IMR-90 (cell line): Measurements from ENCODE around the gene IQCF2. TPM values are rescaled to one million over a fixed set of nuclear protein-coding genes. Genes with fewer than 3 reads are reported as not detected.

Experiments
- ATAC-seq: fragments of 200-7000 bp; cut with Tn5 transposase; 2 replicates; pipeline ENCODE4 v1.9.1; 2020; ENCODE audit warnings: low read depth, mild to moderate bottlenecking, moderate library complexity
- BruUV-seq: library from RNA; stranded (reverse); fragments of 400-500 nt; replicated peaks from 2 replicates; lab custom pipeline; 2021; lab: Mats Ljungman, UMichigan
- CTCF ChIA-PET: fragments of 300-600 bp; formaldehyde crosslinking; extraction: SDS; loops from one replicate; lab custom pipeline; 2021; ENCODE audit warnings: antibody characterized with exemption; lab: Yijun Ruan, JAX
- POLR2A ChIA-PET: fragments of 300-600 bp; sonication (Branson Sonifier 250); formaldehyde crosslinking; loops from one replicate; lab custom pipeline; 2022; ENCODE audit warnings: antibody characterized with exemption; ENCODE audit not compliant: unreplicated experiment; lab: Charles Lee
- DNase-seq: peaks from one replicate; pipeline ENCODE4 v3.0.0; 2013
- H2AFZ ChIP-seq: replicated peaks from 2 replicates; pipeline ENCODE3; 2013; ENCODE audit warnings: low read length, mild to moderate bottlenecking; ENCODE audit not compliant: poor library complexity
- H2AK5ac ChIP-seq: 2 replicates; pipeline ENCODE4 v1.6.1; 2013; ENCODE audit warnings: low read depth, low read length, inconsistent platforms
- H2AK9ac ChIP-seq: replicated peaks from 2 replicates; pipeline ENCODE3; 2013; ENCODE audit warnings: mild to moderate bottlenecking, low read depth, low read length, moderate library complexity; ENCODE audit not compliant: poor library complexity
- H2BK120ac ChIP-seq: 2 replicates; pipeline ENCODE4 v1.6.1; 2013; ENCODE audit warnings: low read depth, low read length, inconsistent platforms
- H2BK15ac ChIP-seq: 3 replicates; pipeline ENCODE4 v1.6.1; 2013; ENCODE audit warnings: low read depth, low read length, inconsistent platforms
- H2BK20ac ChIP-seq: 2 replicates; pipeline ENCODE4 v1.6.1; 2013; ENCODE audit warnings: low read depth, mild to moderate bottlenecking, inconsistent platforms, low read length, moderate library complexity
- H2BK5ac ChIP-seq: 2 replicates; pipeline ENCODE4 v1.6.1; 2013; ENCODE audit warnings: mild to moderate bottlenecking, low read depth, low read length, inconsistent platforms; ENCODE audit not compliant: poor library complexity, severe bottlenecking
- H3K14ac ChIP-seq: replicated peaks from 2 replicates; pipeline ENCODE4 v1.6.1; 2013; ENCODE audit warnings: low read depth, low read length, inconsistent platforms
- H3K18ac ChIP-seq: 2 replicates; pipeline ENCODE4 v1.6.1; 2013; ENCODE audit warnings: low read depth, low read length, control low read depth
- H3K23ac ChIP-seq: 2 replicates; pipeline ENCODE4 v1.6.1; 2013; ENCODE audit warnings: low read depth, low read length, inconsistent platforms
- H3K27ac ChIP-seq: 2 replicates; pipeline ENCODE4 v1.5.1; 2013; ENCODE audit warnings: mild to moderate bottlenecking, control low read depth, low read length; ENCODE audit not compliant: insufficient read depth
- H3K27me3 ChIP-seq: 2 replicates; pipeline ENCODE4 v1.6.1; 2013; ENCODE audit warnings: low read length; ENCODE audit not compliant: control insufficient read depth, insufficient read depth
- H3K36me3 ChIP-seq: 2 replicates; pipeline ENCODE4 v1.6.1; 2013; ENCODE audit warnings: low read length, mixed read lengths; ENCODE audit not compliant: control insufficient read depth, insufficient read depth
- H3K4ac ChIP-seq: 2 replicates; pipeline ENCODE4 v1.6.1; 2013; ENCODE audit warnings: low read depth, low read length, inconsistent platforms
- H3K4me1 ChIP-seq: 2 replicates; pipeline ENCODE4 v1.6.1; 2013; ENCODE audit warnings: low read length, mixed read lengths; ENCODE audit not compliant: control insufficient read depth, insufficient read depth
- H3K4me2 ChIP-seq: 2 replicates; pipeline ENCODE4 v1.6.1; 2013; ENCODE audit warnings: low read depth, mild to moderate bottlenecking, control low read depth, low read length, moderate library complexity
- H3K4me3 ChIP-seq: 2 replicates; pipeline ENCODE4 v1.5.1; 2013; ENCODE audit warnings: low read depth, mild to moderate bottlenecking, control low read depth, low read length, moderate library complexity; ENCODE audit not compliant: insufficient read depth
- H3K56ac ChIP-seq: 2 replicates; pipeline ENCODE4 v1.6.1; 2013; ENCODE audit warnings: low read length, inconsistent platforms; ENCODE audit not compliant: insufficient read depth; ENCODE audit errors: extremely low read depth
- H3K79me1 ChIP-seq, 2 experiments: 2 replicates each; pipeline ENCODE4 v1.6.1; 2013; ENCODE audit warnings: low read length in 2 of 2, inconsistent platforms in 1 of 2, low read depth in 1 of 2
- H3K9ac ChIP-seq: 2 replicates; pipeline ENCODE4 v1.6.1; 2013; ENCODE audit warnings: low read depth, low read length, control low read depth
- H3K9me1 ChIP-seq: 2 replicates; pipeline ENCODE4 v1.6.1; 2013; ENCODE audit warnings: low read length, inconsistent platforms; ENCODE audit not compliant: insufficient read depth
- H3K9me3 ChIP-seq: 2 replicates; pipeline ENCODE4 v1.6.1; 2013; ENCODE audit warnings: low read length; ENCODE audit not compliant: control insufficient read depth, insufficient read depth
- H4K20me1 ChIP-seq: 2 replicates; pipeline ENCODE4 v1.6.1; 2013; ENCODE audit warnings: low read length, inconsistent platforms; ENCODE audit not compliant: insufficient read depth
- H4K5ac ChIP-seq: 2 replicates; pipeline ENCODE4 v1.6.1; 2013; ENCODE audit warnings: mild to moderate bottlenecking, low read depth, low read length, control low read depth
- H4K8ac ChIP-seq, 2 experiments: 2 replicates each; pipeline ENCODE4 v1.6.1; 2013; ENCODE audit warnings: low read depth in 2 of 2, low read length in 2 of 2, control low read depth in 1 of 2, inconsistent platforms in 1 of 2
- H4K91ac ChIP-seq: 2 replicates; pipeline ENCODE4 v1.6.1; 2013; ENCODE audit warnings: low read depth, low read length, inconsistent platforms; ENCODE audit not compliant: insufficient read depth
- BHLHE40 ChIP-seq: fragments of 150-350 bp; IDR thresholded peaks from 2 replicates; pipeline ENCODE4 v1.6.1; 2016; ENCODE audit warnings: mild to moderate bottlenecking, low read depth, low read length
- CEBPB ChIP-seq: IDR thresholded peaks from 2 replicates; pipeline ENCODE4 v1.6.1; 2012; ENCODE audit warnings: low read depth, low read length, improper control_type of control experiment
- CHD1 ChIP-seq: IDR thresholded peaks from 2 replicates; pipeline ENCODE4 v1.6.1; 2012; ENCODE audit warnings: low read depth, low read length, improper control_type of control experiment
- CTCF ChIP-seq: conservative IDR thresholded peaks from 2 replicates; pipeline ENCODE4 v1.5.1; 2012; ENCODE audit warnings: mild to moderate bottlenecking, low read depth, low read length, improper control_type of control experiment
- ELK1 ChIP-seq: fragments of 150-350 bp; IDR thresholded peaks from 2 replicates; pipeline ENCODE4 v1.6.1; 2016; ENCODE audit warnings: low read depth, mild to moderate bottlenecking, low read length, moderate library complexity, borderline replicate concordance
- FOS ChIP-seq: fragments of 150-350 bp; IDR thresholded peaks from 2 replicates; pipeline ENCODE4 v1.6.1; 2016; ENCODE audit warnings: low read depth, low read length
- MAFK ChIP-seq: IDR thresholded peaks from 2 replicates; pipeline ENCODE4 v1.6.1; 2012; ENCODE audit warnings: low read depth, low read length, improper control_type of control experiment
- MAZ ChIP-seq: IDR thresholded peaks from 2 replicates; pipeline ENCODE4 v1.6.1; 2012; ENCODE audit warnings: low read depth, mild to moderate bottlenecking, low read length, improper control_type of control experiment, moderate library complexity, borderline replicate concordance
- MXI1 ChIP-seq: IDR thresholded peaks from 2 replicates; pipeline ENCODE4 v1.6.1; 2012; ENCODE audit warnings: low read depth, mild to moderate bottlenecking, low read length, moderate library complexity, borderline replicate concordance
- NFE2L2 ChIP-seq: fragments of 150-350 bp; IDR thresholded peaks from 2 replicates; pipeline ENCODE4 v1.6.1; 2016; ENCODE audit warnings: low read depth, mild to moderate bottlenecking, low read length
- POLR2A ChIP-seq: IDR thresholded peaks from 2 replicates; pipeline ENCODE4 v1.6.1; 2012; ENCODE audit warnings: mild to moderate bottlenecking, low read depth, low read length
- RAD21 ChIP-seq: IDR thresholded peaks from 2 replicates; pipeline ENCODE4 v1.6.1; 2012; ENCODE audit warnings: low read length, improper control_type of control experiment
- RCOR1 ChIP-seq: IDR thresholded peaks from 2 replicates; pipeline ENCODE4 v1.6.1; 2012; ENCODE audit warnings: mild to moderate bottlenecking, low read length, improper control_type of control experiment; ENCODE audit not compliant: insufficient replicate concordance
- RFX5 ChIP-seq: IDR thresholded peaks from 2 replicates; pipeline ENCODE4 v1.8.0; 2012; ENCODE audit warnings: low read depth, mild to moderate bottlenecking, low read length, moderate library complexity
- SMC3 ChIP-seq: fragments of 150-350 bp; IDR thresholded peaks from 2 replicates; pipeline ENCODE4 v1.6.1; 2016; ENCODE audit warnings: low read depth, mild to moderate bottlenecking, antibody characterized with exemption, low read length, moderate library complexity
- WGBS, 2 experiments: methylation state at CpG; one replicate each; pipeline versions ENCODE4 v1.1.5 to v1.1.7; 2013; ENCODE audit warnings: missing lambda C conversion rate in 2 of 2; ENCODE audit not compliant: insufficient read length in 1 of 2; ENCODE audit errors: extremely low coverage in 2 of 2; 5-methylcytosine and 5-hydroxymethylcytosine counted together
- dilution Hi-C: fragments of 300-500 bp; cut with HindIII; formaldehyde crosslinking; loops from one replicate; pipeline ENCODE4 v1.14.3; 2018; ENCODE audit warnings: low sequenced_read_pairs; ENCODE audit not compliant: unreplicated experiment
- in situ Hi-C: fragments of 300-500 bp; cut with MboI; formaldehyde crosslinking; loops from 3 replicates; pipeline ENCODE4 v1.14.3; 2019; ENCODE audit warnings: low sequenced_read_pairs, inconsistent platforms, mixed read lengths
- intact Hi-C: fragments of 100-400 bp; cut with micrococcal nuclease; formaldehyde crosslinking; loops from 2 replicates; pipeline ENCODE4 v1.10.0; 2022
- polyA plus RNA-seq, 3 experiments: library from polyadenylated mRNA; depleted of rRNA; stranded (reverse); fragments of >200 nt; gene quantifications; 2 replicates each; pipeline ENCODE4 v1.2.3, GENCODE V29; 2012; ENCODE audit warnings: low replicate concordance in 1 of 3
- total RNA-seq: library from RNA; depleted of rRNA; stranded (reverse); fragments of >200 nt; gene quantifications from 2 replicates; pipeline ENCODE4 v1.2.3, GENCODE V29; 2012
- TF ChIP-seq, protein P1 (sequence below): fragments of 150-350 bp; IDR thresholded peaks from 2 replicates; pipeline ENCODE4 v1.6.1; 2017; ENCODE audit warnings: mild to moderate bottlenecking, antibody characterized with exemption, low read length, low read depth

IQCF2 gene
- total and polyA plus RNA-seq, 2 of the 4 experiments (the other 2 are of a cell fraction), result not detected

GRCh38 chr3:51874411-51874810 lies 13.0 kb downstream of the IQCF2 start:
- H3K27ac ChIP-seq, result no peak overlapping the region
- no peaks in the 10 kb centered on the region for H3K9me3 ChIP-seq
- WGBS, 2 experiments, result 17% methylated on average over 2 of the region's 2 CpGs; no CpG with 5 or more reads in 1 of the 2 experiments
- dilution Hi-C loops (no loop called here), in situ Hi-C loops (no loop called here), intact Hi-C loops (no loop called here)
- no peaks in the 10 kb centered on the region for H3K79me1 ChIP-seq
- H2BK15ac ChIP-seq, result no peak overlapping the region
- H3K4me2 ChIP-seq, result no peak overlapping the region
- H2BK120ac ChIP-seq, result no peak overlapping the region
- no peak overlapping the region for H4K91ac ChIP-seq
- H3K4me1 ChIP-seq, result no peaks in the 10 kb centered on the region
- no peak overlapping the region for H3K14ac ChIP-seq
- ATAC-seq (no peak), DNase-seq (no peak)
- no peak overlapping the region for H3K23ac ChIP-seq
- H3K36me3 ChIP-seq, result no peaks in the 10 kb centered on the region
- BruUV-seq, result no TSS peak
- ChIA-PET POLR2A (no interaction called here), CTCF (no interaction called here)
- H2AK9ac ChIP-seq, result no peak overlapping the region
- no peaks in the 10 kb centered on the region for H3K9me1 ChIP-seq
- H3K4me3 ChIP-seq, result no peak overlapping the region
- H3K27me3 ChIP-seq, result peaks cover under 1% of the 10 kb centered on the region; the same call in 1 of the 2 replicates
- no peak overlapping the region for H2BK5ac ChIP-seq
- H2AK5ac ChIP-seq, result no peak overlapping the region
- no peaks in the 10 kb centered on the region for H4K20me1 ChIP-seq
- no peak overlapping the region for H4K5ac ChIP-seq
- TF ChIP-seq RCOR1 (no peak), CTCF (no peak), RAD21 (no peak), NFE2L2 (no peak), SMC3 (no peak), RFX5 (no peak), MAZ (no peak), MXI1 (no peak), FOS (no peak), POLR2A (no peak), BHLHE40 (no peak), MAFK (no peak), CEBPB (no peak), ELK1 (no peak), CHD1 (no peak)
- TF ChIP-seq, protein P1, sequence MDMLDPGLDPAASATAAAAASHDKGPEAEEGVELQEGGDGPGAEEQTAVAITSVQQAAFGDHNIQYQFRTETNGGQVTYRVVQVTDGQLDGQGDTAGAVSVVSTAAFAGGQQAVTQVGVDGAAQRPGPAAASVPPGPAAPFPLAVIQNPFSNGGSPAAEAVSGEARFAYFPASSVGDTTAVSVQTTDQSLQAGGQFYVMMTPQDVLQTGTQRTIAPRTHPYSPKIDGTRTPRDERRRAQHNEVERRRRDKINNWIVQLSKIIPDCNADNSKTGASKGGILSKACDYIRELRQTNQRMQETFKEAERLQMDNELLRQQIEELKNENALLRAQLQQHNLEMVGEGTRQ, result no peak
- H2AFZ ChIP-seq, result no peak overlapping the region
- no peak overlapping the region for H4K8ac ChIP-seq
- H3K4ac ChIP-seq, result no peak overlapping the region
- no peak overlapping the region for H3K18ac ChIP-seq
- H3K9ac ChIP-seq, result no peak overlapping the region
- no peak overlapping the region for H2BK20ac ChIP-seq
- H3K56ac ChIP-seq, result no peak overlapping the region
